DND-41 (cell line): Measurements from ENCODE around the gene C17orf100.

Experiments
- ATAC-seq: fragments of 200-7000 bp; cut with Tn5 transposase; 3 replicates; pipeline ENCODE4 v1.9.1; 2021; ENCODE audit warnings: low read depth; ENCODE audit not compliant: insufficient read depth
- DNase-seq: peaks from one replicate; pipeline ENCODE4 v3.0.0-alpha.2; 2020
- H2AFZ ChIP-seq: 2 replicates; pipeline ENCODE4 v1.6.0; 2012; ENCODE audit warnings: low read depth, low read length
- H3K27ac ChIP-seq: 2 replicates; pipeline ENCODE4 v1.5.1; 2012; ENCODE audit warnings: low read length, inconsistent platforms
- H3K27me3 ChIP-seq: fragments of 200-600 bp; sonication (generic); 2 replicates; pipeline ENCODE4 v1.6.0; 2012; ENCODE audit warnings: low read length, mild to moderate bottlenecking, inconsistent platforms; ENCODE audit not compliant: insufficient read depth, poor library complexity
- H3K36me3 ChIP-seq: 2 replicates; pipeline ENCODE4 v1.5.1; 2012; ENCODE audit warnings: low read length, inconsistent platforms; ENCODE audit not compliant: insufficient read depth
- H3K4me1 ChIP-seq: 2 replicates; pipeline ENCODE4 v1.5.1; 2012; ENCODE audit warnings: mild to moderate bottlenecking, low read length; ENCODE audit not compliant: insufficient read depth
- H3K4me2 ChIP-seq: 2 replicates; pipeline ENCODE4 v1.6.0; 2012; ENCODE audit warnings: mild to moderate bottlenecking, moderate library complexity, low read length, inconsistent platforms; ENCODE audit not compliant: insufficient read depth
- H3K4me3 ChIP-seq, 2 experiments: fragments of 200-600 bp in 1 of 2; shearing (Covaris generic) in 1 of 2; 2 replicates each; pipeline ENCODE4 v1.5.1; 2012 to 2016; ENCODE audit warnings: inconsistent platforms in 2 of 2, low read length in 2 of 2, mild to moderate bottlenecking in 2 of 2, low read depth in 1 of 2, moderate library complexity in 1 of 2
- H3K79me2 ChIP-seq: 2 replicates; pipeline ENCODE4 v1.6.0; 2012; ENCODE audit warnings: low read length, inconsistent platforms; ENCODE audit not compliant: insufficient read depth
- H3K9ac ChIP-seq: 2 replicates; pipeline ENCODE4 v1.6.0; 2012; ENCODE audit warnings: low read depth, mild to moderate bottlenecking, inconsistent platforms, low read length, moderate library complexity
- H3K9me3 ChIP-seq: 2 replicates; pipeline ENCODE4 v1.5.1; 2012; ENCODE audit warnings: low read length, moderate library complexity, mild to moderate bottlenecking, inconsistent platforms; ENCODE audit not compliant: insufficient read depth, severe bottlenecking
- H4K20me1 ChIP-seq: 2 replicates; pipeline ENCODE4 v1.6.0; 2012; ENCODE audit warnings: low read length; ENCODE audit not compliant: insufficient read depth
- EZH2 ChIP-seq: IDR thresholded peaks from 3 replicates; pipeline ENCODE4 v1.6.1; 2012; ENCODE audit warnings: borderline replicate concordance, low read depth, mild to moderate bottlenecking, moderate library complexity, low read length, inconsistent platforms; ENCODE audit not compliant: severe bottlenecking
- TF ChIP-seq, protein P1 (sequence below): IDR thresholded peaks from 2 replicates; pipeline ENCODE4 v1.5.1; 2012; ENCODE audit warnings: borderline replicate concordance, low read length, moderate library complexity, mild to moderate bottlenecking; ENCODE audit not compliant: poor library complexity, severe bottlenecking; ENCODE audit errors: extremely low read depth

The C17orf100 gene

GRCh38 chr17:6699997-6700947 is 48.7 kb downstream of the C17orf100 start:
- H3K9ac ChIP-seq = no peak overlapping the region
- TF ChIP-seq, protein P1, sequence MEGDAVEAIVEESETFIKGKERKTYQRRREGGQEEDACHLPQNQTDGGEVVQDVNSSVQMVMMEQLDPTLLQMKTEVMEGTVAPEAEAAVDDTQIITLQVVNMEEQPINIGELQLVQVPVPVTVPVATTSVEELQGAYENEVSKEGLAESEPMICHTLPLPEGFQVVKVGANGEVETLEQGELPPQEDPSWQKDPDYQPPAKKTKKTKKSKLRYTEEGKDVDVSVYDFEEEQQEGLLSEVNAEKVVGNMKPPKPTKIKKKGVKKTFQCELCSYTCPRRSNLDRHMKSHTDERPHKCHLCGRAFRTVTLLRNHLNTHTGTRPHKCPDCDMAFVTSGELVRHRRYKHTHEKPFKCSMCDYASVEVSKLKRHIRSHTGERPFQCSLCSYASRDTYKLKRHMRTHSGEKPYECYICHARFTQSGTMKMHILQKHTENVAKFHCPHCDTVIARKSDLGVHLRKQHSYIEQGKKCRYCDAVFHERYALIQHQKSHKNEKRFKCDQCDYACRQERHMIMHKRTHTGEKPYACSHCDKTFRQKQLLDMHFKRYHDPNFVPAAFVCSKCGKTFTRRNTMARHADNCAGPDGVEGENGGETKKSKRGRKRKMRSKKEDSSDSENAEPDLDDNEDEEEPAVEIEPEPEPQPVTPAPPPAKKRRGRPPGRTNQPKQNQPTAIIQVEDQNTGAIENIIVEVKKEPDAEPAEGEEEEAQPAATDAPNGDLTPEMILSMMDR = no peak
- TF ChIP-seq EZH2 = no peak
- no peak for DNase-seq
- no peak overlapping the region for H3K27ac ChIP-seq
- no peak overlapping the region for H2AFZ ChIP-seq
- ATAC-seq = no peak
- H3K36me3 ChIP-seq = no peaks in the 10 kb centered on the region
- H3K27me3 ChIP-seq = peaks cover 10% of the 10 kb centered on the region
- no peak overlapping the region for H3K4me3 ChIP-seq
- H3K79me2 ChIP-seq = no peaks in the 10 kb centered on the region
- H3K4me1 ChIP-seq = no peaks in the 10 kb centered on the region
- no peak overlapping the region for H3K4me2 ChIP-seq
- no peaks in the 10 kb centered on the region for H4K20me1 ChIP-seq
- no peaks in the 10 kb centered on the region for H3K9me3 ChIP-seq

GRCh38 chr17:6700948-6701307 is 49.4 kb downstream of the C17orf100 start:
- Histone ChIP-seq H3K4me1 (no peaks in the 10 kb centered on the region), H3K9me3 (no peaks in the 10 kb centered on the region), H3K27ac (no peak overlapping the region), H3K36me3 (no peaks in the 10 kb centered on the region), H2AFZ (no peak overlapping the region), H3K4me3 (no peak overlapping the region), H4K20me1 (no peaks in the 10 kb centered on the region), H3K27me3 (peaks cover 9% of the 10 kb centered on the region), H3K79me2 (no peaks in the 10 kb centered on the region), H3K4me2 (no peak overlapping the region), H3K9ac (no peak overlapping the region)
- DNase-seq (no peak), ATAC-seq (no peak)
- TF ChIP-seq, protein P1 = no peak

- H3K27ac ChIP-seq = no peak overlapping the region
- H3K36me3 ChIP-seq = no peaks in the 10 kb centered on the region
- no peaks in the 10 kb centered on the region for H3K4me1 ChIP-seq
- no peaks in the 10 kb centered on the region for H3K79me2 ChIP-seq
- H4K20me1 ChIP-seq = no peaks in the 10 kb centered on the region
- ATAC-seq (peak; percentile 52; the same call in 1 of the 3 replicates), DNase-seq (peak; percentile 29)
- H3K9me3 ChIP-seq = no peaks in the 10 kb centered on the region
- TF ChIP-seq, protein P1 = peak; percentile 42
- TF ChIP-seq EZH2 = no peak
- H3K9ac ChIP-seq = no peak overlapping the region
- H3K4me2 ChIP-seq = no peak overlapping the region
- H3K4me3 ChIP-seq = no peak overlapping the region
- H2AFZ ChIP-seq = no peak overlapping the region
- peaks cover 3% of the 10 kb centered on the region for H3K27me3 ChIP-seq
Measured at GRCh38 chr17:6701719-6702118, 50.2 kb downstream of the C17orf100 start.
